HG03354 (cell line): ENCODE measurements around the gene SLC48A1.
A peak's percentile ranks its signal among the peaks of the same experiment; 100 is the strongest.

Experiments
- ATAC-seq: cut with Tn5 transposase; IDR thresholded peaks from one replicate; pipeline ENCODE4 v1.9.1; 2021; ENCODE audit warnings: mild to moderate bottlenecking; ENCODE audit not compliant: unreplicated experiment, poor library complexity, severe bottlenecking

SLC48A1 gene

GRCh38 chr12:47819896-47820630 is 47.0 kb downstream of the SLC48A1 start, which contains the start of gene HDAC7:
TSS of gene HDAC7 (minus strand) at chr12:47819903. CDS start at chr12:47819785, 118 bp downstream.
- peak; percentile 44 for ATAC-seq

- ATAC-seq: no peak
These were observed 47.8 kb downstream of the SLC48A1 start for GRCh38 chr12:47820631-47821345.

DNA sequence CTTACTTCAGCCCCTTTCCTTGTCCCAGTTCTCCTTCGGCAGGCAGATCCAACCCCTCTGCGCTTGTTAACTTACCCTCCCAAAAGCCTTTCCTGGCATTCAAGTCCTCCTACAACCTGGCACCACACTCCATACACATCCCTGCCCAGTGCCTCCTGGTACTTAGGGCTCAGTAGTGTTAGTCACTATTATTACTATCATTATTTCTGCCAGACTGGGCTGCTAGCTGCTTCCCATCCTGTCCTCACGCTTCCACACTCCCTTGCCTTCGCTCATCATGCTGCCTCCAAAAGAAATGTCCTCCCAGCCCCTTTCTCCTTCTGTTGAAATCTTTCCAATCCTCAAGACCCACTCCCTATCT is 48.3 kb downstream of the SLC48A1 start:
- ATAC-seq: no peak

DNA sequence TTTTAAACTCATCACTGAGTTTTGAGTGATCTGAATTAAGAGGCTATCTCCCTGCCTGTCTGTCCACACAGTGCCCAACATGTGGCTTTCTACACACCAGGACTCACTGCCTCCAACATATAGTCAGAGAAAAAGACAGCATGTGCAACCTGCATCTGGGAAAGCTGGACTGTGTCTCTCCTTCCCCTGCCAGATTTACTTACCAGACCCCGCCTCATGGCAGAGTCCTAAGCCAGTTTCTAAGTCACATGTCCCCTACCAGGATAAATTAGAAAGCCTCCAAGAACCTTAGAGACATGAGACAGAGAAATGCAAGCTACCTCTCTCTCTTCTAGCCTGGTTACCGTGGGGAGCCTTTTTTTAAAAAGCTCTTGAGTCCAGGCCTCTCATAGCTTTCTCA is 49.4 kb downstream of the SLC48A1 start:
- ATAC-seq: no peak

GRCh38 chr12:47822863-47823262 is 49.8 kb downstream of the SLC48A1 start:
- no peak for ATAC-seq

- no peak for ATAC-seq
These were observed 50.5 kb downstream of the SLC48A1 start for GRCh38 chr12:47823422-47824086.

GRCh38 chr12:47824198-47824597 is 51.2 kb downstream of the SLC48A1 start:
- ATAC-seq: no peak

GRCh38 chr12:47824635-47825034 is 51.6 kb downstream of the SLC48A1 start:
- no peak for ATAC-seq

- no peak for ATAC-seq
These were observed 52.2 kb downstream of the SLC48A1 start for GRCh38 chr12:47825173-47825639.

DNA sequence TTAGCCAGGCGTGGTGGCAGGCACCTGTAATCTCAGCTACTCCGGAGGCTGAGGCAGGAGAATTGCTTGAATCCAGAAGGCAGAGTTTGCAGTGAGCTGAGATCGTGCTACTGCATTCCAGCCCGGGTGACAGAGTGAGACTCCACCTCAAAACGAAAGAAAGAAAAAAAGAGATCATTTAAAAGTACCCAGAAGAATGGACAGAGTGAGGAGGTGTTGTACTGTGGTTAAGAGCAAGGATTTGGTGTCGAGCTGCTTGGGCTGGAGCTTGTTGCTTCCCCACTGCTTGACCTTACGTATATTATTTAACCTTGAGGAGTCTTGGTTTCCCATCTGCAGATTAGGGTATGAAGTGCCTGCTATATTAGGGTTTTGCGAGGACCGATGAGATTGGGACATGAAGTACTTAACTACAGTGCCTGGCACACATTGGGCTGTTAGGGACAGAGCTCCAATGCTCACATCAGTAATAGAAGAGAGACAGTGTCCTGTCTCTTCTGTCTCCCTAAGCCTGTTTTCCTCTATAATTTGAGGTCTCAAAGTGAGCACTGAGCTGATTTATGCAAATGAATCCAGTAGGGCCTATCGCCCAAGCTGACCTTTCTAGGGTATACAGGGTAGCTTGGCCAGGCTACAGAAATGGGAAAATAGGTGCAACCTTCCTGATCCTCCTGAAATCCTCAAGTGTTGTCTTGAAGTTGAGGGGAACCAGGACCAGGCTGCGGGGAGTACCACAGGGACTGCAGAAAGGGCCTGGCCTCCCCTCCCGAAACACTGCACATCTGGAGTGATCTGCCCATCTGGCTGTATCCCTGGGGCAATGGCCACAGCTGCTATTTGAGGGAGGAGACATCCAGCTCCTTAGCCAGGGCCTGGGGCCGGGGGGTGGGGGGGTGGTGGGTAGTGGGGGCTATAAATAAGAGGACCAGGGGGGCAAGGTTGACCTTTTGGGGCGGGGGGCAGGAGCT is 55.3 kb downstream of the SLC48A1 start:
- ATAC-seq: no peak

DNA sequence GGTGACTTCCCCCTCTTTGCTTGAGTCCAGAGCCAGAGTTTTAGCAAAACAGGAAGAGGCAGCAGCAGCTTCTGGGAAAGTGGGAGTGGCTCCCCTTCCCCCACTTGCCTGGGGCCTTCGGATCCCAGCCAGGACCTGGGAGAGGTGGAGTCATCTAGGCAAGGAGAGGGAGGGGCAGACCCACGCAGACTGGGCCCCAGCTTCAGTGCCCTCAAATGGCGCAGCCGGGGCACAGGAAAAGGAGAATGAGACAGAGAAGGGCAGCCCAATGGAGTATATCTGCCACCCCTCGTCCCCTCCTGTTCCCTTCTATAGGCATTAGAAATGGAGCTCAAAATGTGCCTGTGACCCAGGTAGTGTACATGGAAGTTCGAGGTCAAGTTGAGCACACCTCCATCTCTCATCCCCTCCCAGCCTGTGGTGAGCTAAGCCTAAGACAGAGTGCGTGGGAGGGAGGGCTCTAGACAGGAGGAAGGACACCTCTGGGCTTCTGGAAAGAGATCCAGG is 56.0 kb downstream of the SLC48A1 start:
- no peak for ATAC-seq

- no peak for ATAC-seq
These were observed 56.5 kb downstream of the SLC48A1 start for GRCh38 chr12:47829584-47829983.
